SK-N-SH (cell line): ENCODE data around the gene NNT. TPM values are rescaled to one million over a fixed set of nuclear protein-coding genes. Genes with fewer than 3 reads are reported as not detected.

Experiments used
- CTCF ChIA-PET: fragments of 300-600, 350-600 bp; formaldehyde crosslinking; extraction: SDS; loops from one replicate; lab custom pipeline; 2021; lab: Yijun Ruan, JAX
- POLR2A ChIA-PET: fragments of 350-600 bp; sonication (Branson Sonifier 250); formaldehyde crosslinking; extraction: SDS; loops from one replicate; lab custom pipeline; 2020; ENCODE audit warnings: antibody characterized with exemption, inconsistent platforms; lab: Yijun Ruan, JAX
- DNase-seq: peaks from one replicate; pipeline ENCODE4 v3.0.0; 2012
- H2AFZ ChIP-seq: fragments of 200-600 bp; sonication (generic); 2 replicates; pipeline ENCODE4 v1.8.1; 2016; ENCODE audit warnings: antibody characterized with exemption, mild to moderate bottlenecking, low read depth
- H3F3A ChIP-seq: fragments of 200-600 bp; sonication (generic); replicated peaks from 2 replicates; pipeline ENCODE3; 2016; ENCODE audit warnings: antibody characterized with exemption, mild to moderate bottlenecking; ENCODE audit not compliant: insufficient read depth
- H3K27ac ChIP-seq, 2 experiments: fragments of 200-500 bp in 1 of 2; fragments of 200-600 bp in 1 of 2; sonication (Bioruptor generic) in 1 of 2; sonication (generic), shearing (Covaris generic) in 1 of 2; 2 replicates each; pipeline versions ENCODE4 v1.5.1 to v1.6.1; 2014 to 2016; ENCODE audit warnings: low read depth in 2 of 2, inconsistent platforms in 1 of 2, low read length in 1 of 2, mild to moderate bottlenecking in 1 of 2, mixed read lengths in 1 of 2
- H3K27me3 ChIP-seq: fragments of 200-600 bp; sonication (generic), shearing (Covaris generic); 2 replicates; pipeline ENCODE4 v1.6.1; 2016; ENCODE audit warnings: mixed run types; ENCODE audit not compliant: insufficient read depth
- H3K36me3 ChIP-seq, 2 experiments: fragments of 200-500 bp in 1 of 2; fragments of 200-600 bp in 1 of 2; sonication (Bioruptor generic) in 1 of 2; sonication (generic) in 1 of 2; replicated peaks in 1 of 2; 2 replicates each; pipeline versions ENCODE3 to v1.5.1; 2014 to 2016; ENCODE audit warnings: low read length in 1 of 2, mild to moderate bottlenecking in 1 of 2; ENCODE audit not compliant: insufficient read depth in 2 of 2, control insufficient read depth in 1 of 2
- H3K4me1 ChIP-seq, 2 experiments: fragments of 200-500 bp in 1 of 2; fragments of 200-600 bp in 1 of 2; sonication (Bioruptor generic) in 1 of 2; sonication (generic), shearing (Covaris generic) in 1 of 2; 2 replicates each; pipeline versions ENCODE4 v1.5.1 to v1.6.1; 2014 to 2016; ENCODE audit warnings: low read depth in 1 of 2, low read length in 1 of 2, mixed run types in 1 of 2; ENCODE audit not compliant: insufficient read depth in 2 of 2, control insufficient read depth in 1 of 2
- H3K4me2 ChIP-seq: fragments of 200-600 bp; sonication (generic), shearing (Covaris generic); 2 replicates; pipeline ENCODE4 v1.6.1; 2017; ENCODE audit warnings: mixed run types
- H3K4me3 ChIP-seq, 2 experiments: fragments of 200-500 bp in 1 of 2; fragments of 200-600 bp in 1 of 2; sonication (Bioruptor generic) in 1 of 2; sonication (generic), shearing (Covaris generic) in 1 of 2; 2 replicates each; pipeline versions ENCODE4 v1.5.1 to v1.8.1; 2014 to 2016; ENCODE audit warnings: low read depth in 2 of 2, inconsistent platforms in 1 of 2, low read length in 1 of 2, mild to moderate bottlenecking in 1 of 2, mixed read lengths in 1 of 2, moderate library complexity in 1 of 2
- H3K79me2 ChIP-seq: fragments of 200-600 bp; sonication (generic); 2 replicates; pipeline ENCODE4 v1.8.1; 2017; ENCODE audit warnings: mild to moderate bottlenecking; ENCODE audit not compliant: insufficient read depth
- H3K9ac ChIP-seq: fragments of 200-600 bp; sonication (generic); 2 replicates; pipeline ENCODE4 v1.6.1; 2017; ENCODE audit warnings: mixed run types
- H3K9me2 ChIP-seq: fragments of 200-600 bp; sonication (generic); 2 replicates; pipeline ENCODE4 v1.6.1; 2017; ENCODE audit warnings: mixed run types
- H3K9me3 ChIP-seq: fragments of 200-600 bp; sonication (generic); 2 replicates; pipeline ENCODE4 v1.6.1; 2017; ENCODE audit warnings: mixed run types, mild to moderate bottlenecking, moderate library complexity
- H4K20me1 ChIP-seq: fragments of 200-600 bp; sonication (generic); 2 replicates; pipeline ENCODE4 v1.6.1; 2017; ENCODE audit warnings: mild to moderate bottlenecking, mixed run types; ENCODE audit not compliant: insufficient read depth
- FOSL2 ChIP-seq: IDR thresholded peaks from 2 replicates; pipeline ENCODE4 v1.4.0; 2012; ENCODE audit warnings: low read depth, mild to moderate bottlenecking, moderate library complexity, borderline replicate concordance
- GATA2 ChIP-seq: sonication (generic); formaldehyde crosslinking; IDR thresholded peaks from 2 replicates; pipeline ENCODE4 v1.5.0; 2020; ENCODE audit warnings: mild to moderate bottlenecking, missing genetic modification reagents
- MEF2A ChIP-seq: IDR thresholded peaks from 2 replicates; pipeline ENCODE4 v1.4.0; 2012; ENCODE audit warnings: low read depth, borderline replicate concordance
- MXI1 ChIP-seq: IDR thresholded peaks from 2 replicates; pipeline ENCODE4 v1.6.1; 2012; ENCODE audit warnings: mild to moderate bottlenecking, low read depth, low read length, improper control_type of control experiment
- NRF1 ChIP-seq: IDR thresholded peaks from 2 replicates; pipeline ENCODE4 v1.6.1; 2012; ENCODE audit warnings: low read depth, mild to moderate bottlenecking, low read length
- RAD21 ChIP-seq: IDR thresholded peaks from 2 replicates; pipeline ENCODE4 v1.6.1; 2012; ENCODE audit warnings: mild to moderate bottlenecking, low read length
- RCOR1 ChIP-seq: fragments of 150-350 bp; IDR thresholded peaks from 2 replicates; pipeline ENCODE4 v1.6.1; 2017; ENCODE audit warnings: antibody characterized with exemption, low read length
- SMC3 ChIP-seq: IDR thresholded peaks from 2 replicates; pipeline ENCODE4 v1.6.1; 2012; ENCODE audit warnings: low read depth, low read length, improper control_type of control experiment
- TAF1 ChIP-seq: IDR thresholded peaks from 2 replicates; pipeline ENCODE4 v1.6.1; 2012; ENCODE audit warnings: low read depth, mild to moderate bottlenecking, low read length, moderate library complexity, borderline replicate concordance
- TCF12 ChIP-seq: IDR thresholded peaks from 2 replicates; pipeline ENCODE4 v1.4.0; 2012
- YY1 ChIP-seq: IDR thresholded peaks from 2 replicates; pipeline ENCODE4 v1.4.0; 2012; ENCODE audit warnings: low read depth, mild to moderate bottlenecking
- WGBS: methylation state at CpG from one replicate; pipeline ENCODE4 v1.1.6; 2017; ENCODE audit warnings: low lambda C conversion rate; 5-methylcytosine and 5-hydroxymethylcytosine counted together
- polyA plus RNA-seq, 3 experiments: library from polyadenylated mRNA; depleted of rRNA; stranded (reverse); fragments of >200 nt; gene quantifications; 2 replicates each; pipeline ENCODE4 v1.2.3, GENCODE V29; 2012
- TF ChIP-seq, protein P1 (sequence below): fragments of 200-600 bp; sonication (generic); IDR thresholded peaks from 2 replicates; pipeline ENCODE4 v1.6.1; 2017; ENCODE audit warnings: antibody characterized with exemption, mild to moderate bottlenecking, moderate library complexity
- TF ChIP-seq, protein P2 (sequence below): fragments of 150-350 bp; IDR thresholded peaks from 2 replicates; pipeline ENCODE4 v1.6.1; 2017; ENCODE audit warnings: antibody characterized with exemption, low read length, low read depth, borderline replicate concordance
- TF ChIP-seq, protein P3 (sequence below): fragments of 150-350 bp; IDR thresholded peaks from 2 replicates; pipeline ENCODE4 v1.6.1; 2016; ENCODE audit warnings: mild to moderate bottlenecking, low read depth, low read length
- TF ChIP-seq, protein P4 (sequence below): IDR thresholded peaks from 2 replicates; pipeline ENCODE4 v1.4.0; 2012; ENCODE audit warnings: low read depth

Gene NNT
- polyA plus RNA-seq, 1 of the 3 experiments (the other 2 are of a cell fraction): 21.9 TPM

DNA sequence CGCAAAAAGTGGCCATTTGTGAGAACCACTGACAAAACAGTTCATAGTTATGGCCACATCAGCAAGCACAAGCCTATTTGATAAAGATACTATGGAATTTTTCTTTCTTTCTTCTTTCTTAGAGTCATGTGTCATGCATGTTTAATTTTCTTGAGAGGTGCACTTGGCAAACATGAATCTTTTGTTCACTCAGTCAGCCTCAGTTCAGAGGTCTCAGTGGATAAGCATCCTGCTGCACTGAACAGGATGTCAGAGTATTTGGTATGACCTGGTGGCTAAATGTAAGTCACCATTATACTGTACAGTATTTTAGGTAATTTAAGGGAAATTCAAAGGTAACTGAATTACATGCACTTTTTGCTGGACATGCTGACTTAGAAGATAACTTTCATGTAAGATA is 5.4 kb downstream of the NNT start (continued):
- TF ChIP-seq MEF2A: no peak

DNA sequence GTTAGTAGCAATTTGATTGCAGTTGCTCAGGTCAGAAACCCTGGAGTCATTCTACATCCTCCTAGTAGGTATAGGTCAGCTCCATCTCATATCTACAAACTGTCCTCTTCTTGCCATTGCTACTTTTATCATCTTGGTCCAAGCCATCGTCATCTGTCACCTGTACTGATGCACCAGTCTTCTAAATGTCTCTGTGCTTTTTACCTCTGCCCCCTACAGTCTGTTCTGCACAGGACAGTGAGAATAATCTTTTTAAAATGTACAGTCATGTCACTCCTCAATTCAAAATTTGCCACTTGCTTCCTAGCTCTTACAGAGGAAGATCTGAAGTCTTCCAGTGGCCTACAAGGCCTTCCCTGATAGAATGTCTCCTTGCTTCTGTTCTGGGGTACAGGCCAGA is 6.8 kb downstream of the NNT start:
- POLR2A ChIA-PET: no interaction called here

More for the DNA sequence above, 6.8 kb downstream of the NNT start:
- Histone ChIP-seq H3K36me3 (peaks cover 35 to 53% of the 10 kb centered on the region in 2 experiments), H3K9ac (no peak overlapping the region), H3F3A (peaks cover 7% of the 10 kb centered on the region), H3K79me2 (peaks cover 29% of the 10 kb centered on the region; the same call in 1 of the 2 replicates), H3K4me2 (no peak overlapping the region), H3K27ac (no peak overlapping the region), H4K20me1 (no peaks in the 10 kb centered on the region), H3K4me3 (no peak overlapping the region), H3K27me3 (no peaks in the 10 kb centered on the region), H3K9me2 (no peaks in the 10 kb centered on the region), H2AFZ (no peak overlapping the region), H3K9me3 (no peaks in the 10 kb centered on the region), H3K4me1 (no peaks in the 10 kb centered on the region)
- TF ChIP-seq, protein P1, sequence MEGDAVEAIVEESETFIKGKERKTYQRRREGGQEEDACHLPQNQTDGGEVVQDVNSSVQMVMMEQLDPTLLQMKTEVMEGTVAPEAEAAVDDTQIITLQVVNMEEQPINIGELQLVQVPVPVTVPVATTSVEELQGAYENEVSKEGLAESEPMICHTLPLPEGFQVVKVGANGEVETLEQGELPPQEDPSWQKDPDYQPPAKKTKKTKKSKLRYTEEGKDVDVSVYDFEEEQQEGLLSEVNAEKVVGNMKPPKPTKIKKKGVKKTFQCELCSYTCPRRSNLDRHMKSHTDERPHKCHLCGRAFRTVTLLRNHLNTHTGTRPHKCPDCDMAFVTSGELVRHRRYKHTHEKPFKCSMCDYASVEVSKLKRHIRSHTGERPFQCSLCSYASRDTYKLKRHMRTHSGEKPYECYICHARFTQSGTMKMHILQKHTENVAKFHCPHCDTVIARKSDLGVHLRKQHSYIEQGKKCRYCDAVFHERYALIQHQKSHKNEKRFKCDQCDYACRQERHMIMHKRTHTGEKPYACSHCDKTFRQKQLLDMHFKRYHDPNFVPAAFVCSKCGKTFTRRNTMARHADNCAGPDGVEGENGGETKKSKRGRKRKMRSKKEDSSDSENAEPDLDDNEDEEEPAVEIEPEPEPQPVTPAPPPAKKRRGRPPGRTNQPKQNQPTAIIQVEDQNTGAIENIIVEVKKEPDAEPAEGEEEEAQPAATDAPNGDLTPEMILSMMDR: peak; percentile 26; the same call in 1 of the 2 replicates
- TF ChIP-seq, protein P2, sequence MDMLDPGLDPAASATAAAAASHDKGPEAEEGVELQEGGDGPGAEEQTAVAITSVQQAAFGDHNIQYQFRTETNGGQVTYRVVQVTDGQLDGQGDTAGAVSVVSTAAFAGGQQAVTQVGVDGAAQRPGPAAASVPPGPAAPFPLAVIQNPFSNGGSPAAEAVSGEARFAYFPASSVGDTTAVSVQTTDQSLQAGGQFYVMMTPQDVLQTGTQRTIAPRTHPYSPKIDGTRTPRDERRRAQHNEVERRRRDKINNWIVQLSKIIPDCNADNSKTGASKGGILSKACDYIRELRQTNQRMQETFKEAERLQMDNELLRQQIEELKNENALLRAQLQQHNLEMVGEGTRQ: no peak
- TF ChIP-seq, protein P3, sequence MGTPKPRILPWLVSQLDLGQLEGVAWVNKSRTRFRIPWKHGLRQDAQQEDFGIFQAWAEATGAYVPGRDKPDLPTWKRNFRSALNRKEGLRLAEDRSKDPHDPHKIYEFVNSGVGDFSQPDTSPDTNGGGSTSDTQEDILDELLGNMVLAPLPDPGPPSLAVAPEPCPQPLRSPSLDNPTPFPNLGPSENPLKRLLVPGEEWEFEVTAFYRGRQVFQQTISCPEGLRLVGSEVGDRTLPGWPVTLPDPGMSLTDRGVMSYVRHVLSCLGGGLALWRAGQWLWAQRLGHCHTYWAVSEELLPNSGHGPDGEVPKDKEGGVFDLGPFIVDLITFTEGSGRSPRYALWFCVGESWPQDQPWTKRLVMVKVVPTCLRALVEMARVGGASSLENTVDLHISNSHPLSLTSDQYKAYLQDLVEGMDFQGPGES: no peak
- peak; percentile 38 for TF ChIP-seq RAD21
- TF ChIP-seq NRF1: no peak
- TF ChIP-seq MXI1: no peak
- TF ChIP-seq TCF12: no peak
- TF ChIP-seq FOSL2: no peak
- no peak for TF ChIP-seq TAF1
- TF ChIP-seq SMC3: no peak
- TF ChIP-seq, protein P4, sequence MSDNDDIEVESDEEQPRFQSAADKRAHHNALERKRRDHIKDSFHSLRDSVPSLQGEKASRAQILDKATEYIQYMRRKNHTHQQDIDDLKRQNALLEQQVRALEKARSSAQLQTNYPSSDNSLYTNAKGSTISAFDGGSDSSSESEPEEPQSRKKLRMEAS: no peak
- no peak for TF ChIP-seq YY1
- no peak for TF ChIP-seq GATA2 (CRISPR knock-in tag)
- no peak for TF ChIP-seq RCOR1
- CTCF ChIA-PET: interaction anchor here (0.7 to 1.7 kb wide), 2 partner anchors 22 to 81 kb away, joined by 3 to 4 read pairs; no protein-coding TSS in a partner anchor
- no peak for DNase-seq
- 88% methylated on average over 1 of the region's 1 CpG for WGBS
